ENCODE measurements around the gene NTRK3.

DNA sequence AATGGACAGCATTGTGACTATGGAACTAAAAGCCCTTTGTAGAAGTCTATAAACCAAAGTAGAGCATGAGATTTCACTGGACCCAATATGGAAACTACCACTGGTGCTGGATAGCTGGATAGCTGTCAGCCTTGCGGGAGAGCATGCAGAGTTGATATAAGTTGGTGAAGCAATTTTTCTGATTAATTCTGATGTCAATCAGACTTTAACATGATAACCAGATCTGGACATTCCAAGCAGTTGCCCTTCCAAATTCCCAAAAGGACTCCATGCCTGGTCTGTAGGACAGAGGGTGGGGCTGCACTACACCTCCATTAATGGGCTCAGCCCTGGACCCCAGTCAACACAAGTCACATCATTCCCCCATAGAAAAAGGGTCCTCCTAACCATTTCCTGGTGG lies 437.8 kb downstream of the NTRK3 start:
- TF ChIP-seq CTCF (IDR thresholded peaks at IDR 0.05; ENCODE audit: extremely low read depth in 1 of 2, insufficient read depth in 1 of 2, low read depth in 1 of 2, low read length in 2 of 2) = no peak
- TF ChIP-seq EZH2 (IDR thresholded peaks at IDR 0.05; ENCODE audit: borderline replicate concordance, low read depth, low read length, severe bottlenecking) = no peak
- TF ChIP-seq POLR2A (IDR thresholded peaks at IDR 0.05; ENCODE audit: low read depth, low read length) = no peak
- no peak for TF ChIP-seq JUN (IDR thresholded peaks at IDR 0.05; ENCODE audit: borderline replicate concordance, insufficient read depth, insufficient read length, low read depth)

All from endothelial cell of umbilical vein (primary cell).